Stomach (tissue), 9 donors: ENCODE results near the gene NTM. TPM values are rescaled to one million over a fixed set of nuclear protein-coding genes. Genes with fewer than 3 reads are reported as not detected.

ENCODE experiments used
- DNase-seq, 2 donors: peaks; one replicate each; pipeline versions ENCODE4 v3.0.0 to v3.0.0-alpha.2; 2013 to 2019
- H3K27ac ChIP-seq, 5 donors: fragments of 200-600 bp in 4 of 5; sonication (generic) in 4 of 5; one replicate each; pipeline ENCODE4 v1.5.1; 2013 to 2019; ENCODE audit warnings: mild to moderate bottlenecking in 1 of 5, moderate library complexity in 1 of 5
- H3K27me3 ChIP-seq, 3 donors: fragments of 200-600 bp; sonication (generic); one replicate each; pipeline ENCODE4 v1.5.1; 2017 to 2019; ENCODE audit warnings: mixed run types in 1 of 3
- H3K36me3 ChIP-seq, 4 donors: fragments of 200-600 bp; sonication (generic); 1 replicate in 3 of 4; 2 replicates in 1 of 4; pipeline ENCODE4 v1.5.1; 2016 to 2019
- H3K4me1 ChIP-seq, 4 donors: fragments of 200-600 bp; sonication (generic); one replicate each; pipeline ENCODE4 v1.5.1; 2016 to 2019
- H3K4me3 ChIP-seq, 4 donors: fragments of 200-600 bp; sonication (generic) in 3 of 4; one replicate each; pipeline ENCODE4 v1.5.1; 2016 to 2019; ENCODE audit warnings: mild to moderate bottlenecking in 1 of 4
- H3K9me3 ChIP-seq, 4 donors: fragments of 200-600 bp; sonication (generic); one replicate each; pipeline ENCODE4 v1.5.1; 2016 to 2019
- CTCF ChIP-seq, 7 experiments: fragments of 450-650 bp in 4 of 7; fragments of 200-600 bp in 3 of 7; sonication (generic) in 3 of 7; IDR thresholded peaks; one replicate each; pipeline ENCODE4 v1.5.1; 2016 to 2019; ENCODE audit warnings: antibody characterized with exemption in 7 of 7, control low read depth in 2 of 7, mild to moderate bottlenecking in 1 of 7
- EP300 ChIP-seq: sonication (generic); formaldehyde crosslinking; IDR thresholded peaks from one replicate; pipeline ENCODE4 v1.6.1; 2017; ENCODE audit warnings: antibody characterized with exemption
- POLR2A ChIP-seq, 4 donors: fragments of 450-650 bp; IDR thresholded peaks; one replicate each; pipeline ENCODE4 v1.6.1; 2016; ENCODE audit warnings: antibody characterized with exemption in 4 of 4, control low read depth in 2 of 4, mild to moderate bottlenecking in 1 of 4, moderate library complexity in 1 of 4
- POLR2AphosphoS5 ChIP-seq, 3 donors: sonication (generic); formaldehyde crosslinking; IDR thresholded peaks; one replicate each; pipeline ENCODE4 v1.6.1; 2016; ENCODE audit warnings: antibody characterized with exemption in 3 of 3
- WGBS, 5 donors: extraction: QIAGEN DNeasy Blood & Tissue Kit in 3 of 5; methylation state at CpG; one replicate each; pipeline versions ENCODE4 v1.1.5 to v1.1.7; 2013 to 2018; 5-methylcytosine and 5-hydroxymethylcytosine counted together
- intact Hi-C: fragments of 100-400 bp; cut with DNase I; formaldehyde crosslinking; loops from one replicate; pipeline ENCODE4 v1.15.1; 2023; ENCODE audit warnings: low total_unique reads
- polyA plus RNA-seq, 3 donors: library from polyadenylated mRNA; stranded (reverse); fragments of 200-250 nt; gene quantifications; one replicate each; pipeline ENCODE4 v1.2.3, GENCODE V29; 2013
- total RNA-seq, 5 donors: library from RNA; depleted of rRNA; stranded (reverse); fragments of >200 nt; gene quantifications; one replicate each; pipeline versions ENCODE4 v1.1.0 to v1.2.3, GENCODE V29; 2014 to 2016
- donor health status: healthy with polysubstance abuse.
- donor health status: Bipolar disorder and iron deficiency.
- donor health status: healthy.

NTM gene
- total and polyA plus RNA-seq, 8 donors, result 0.50 to 8.4 (median 1.3) TPM; not detected in 3

DNA sequence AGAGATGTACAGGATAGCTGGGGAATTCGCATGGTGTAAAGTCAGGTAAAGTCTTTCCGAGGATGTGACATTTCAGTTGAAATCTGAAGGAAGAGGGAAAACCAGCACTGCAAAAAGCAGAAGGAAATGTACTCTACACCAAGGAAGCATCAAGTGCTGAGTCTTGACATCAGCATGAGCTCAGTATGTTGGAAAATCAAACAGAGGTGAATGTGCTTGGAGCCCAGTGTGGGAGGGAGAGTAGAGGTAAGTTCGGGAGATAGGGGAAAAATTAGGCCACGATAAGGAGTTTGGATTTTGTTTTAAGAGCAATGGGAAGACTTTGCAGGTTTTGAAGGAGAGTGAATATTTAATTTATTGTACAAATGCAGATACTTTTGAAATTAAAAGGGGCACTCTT is 484.0 kb downstream of the NTM start:
- no peak overlapping the region for H3K4me3 ChIP-seq
- no peak overlapping the region for H3K27ac ChIP-seq
- DNase-seq, result no peak
- WGBS, 5 donors, result 73 to 83% (median 79%) methylated on average over 4 of the region's 4 CpGs
- no peaks in the 10 kb centered on the region for H3K4me1 ChIP-seq
- intact Hi-C loops, result no loop called here
- no peaks in the 10 kb centered on the region for H3K9me3 ChIP-seq
- no peaks in the 10 kb centered on the region for H3K36me3 ChIP-seq
- TF ChIP-seq EP300, result no peak
- TF ChIP-seq POLR2AphosphoS5 (IDR thresholded peaks at IDR 0.05), result no peak
- no peak for TF ChIP-seq CTCF (IDR thresholded peaks at IDR 0.05)
- no peak for TF ChIP-seq POLR2A (IDR thresholded peaks at IDR 0.05)
- peaks cover 0 to 20% (median 0%) of the 10 kb centered on the region in 3 donors for H3K27me3 ChIP-seq

DNA sequence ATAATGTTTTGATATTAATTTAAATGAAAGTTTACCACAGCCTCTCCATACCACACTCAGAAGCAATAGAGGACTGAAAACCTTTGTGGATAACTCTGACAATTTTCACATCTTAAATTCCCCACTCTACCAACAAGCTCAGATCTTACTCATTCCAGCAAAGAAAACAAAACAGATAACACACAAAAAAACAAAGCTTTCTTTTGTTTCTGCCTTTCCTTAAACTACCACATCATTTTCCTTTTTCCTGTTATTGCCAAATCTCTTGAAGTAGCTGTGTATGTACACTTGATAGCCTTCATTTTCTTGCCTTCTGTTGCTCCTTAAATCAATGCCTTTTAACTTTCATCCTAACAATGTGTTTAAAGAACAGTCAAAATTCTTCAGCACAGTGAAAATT is 484.9 kb downstream of the NTM start:
- TF ChIP-seq EP300 (no peak), POLR2A (IDR thresholded peaks at IDR 0.05) (no peak), POLR2AphosphoS5 (IDR thresholded peaks at IDR 0.05) (no peak), CTCF (IDR thresholded peaks at IDR 0.05) (no peak)
- Histone ChIP-seq H3K4me3 (no peak overlapping the region), H3K36me3 (no peaks in the 10 kb centered on the region), H3K9me3 (no peaks in the 10 kb centered on the region), H3K27ac (no peak overlapping the region), H3K4me1 (no peaks in the 10 kb centered on the region), H3K27me3 (peaks cover 0 to 18% (median 0%) of the 10 kb centered on the region in 3 donors)
- DNase-seq, result no peak
- intact Hi-C loops, result no loop called here

DNA sequence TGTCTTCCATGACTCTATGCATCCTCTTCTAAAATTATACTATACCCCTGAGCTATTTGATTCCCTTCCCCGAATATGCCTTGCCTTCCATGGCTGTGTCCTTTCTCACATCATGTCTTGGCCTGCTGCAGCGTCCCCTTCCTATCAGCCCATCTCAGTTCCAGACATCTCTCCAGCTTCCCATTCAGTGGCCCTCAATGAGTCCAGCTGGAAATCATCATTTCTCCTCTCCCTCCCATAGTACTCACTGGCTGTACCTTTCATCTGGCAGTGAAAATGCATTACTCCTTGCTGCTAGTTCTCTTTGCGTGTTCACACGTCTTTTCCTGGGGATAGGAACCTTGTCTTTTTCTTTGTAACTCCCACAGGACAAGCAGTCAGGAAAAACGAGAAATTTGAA is 486.8 kb downstream of the NTM start:
- WGBS, 5 donors, result 59 to 75% (median 68%) methylated on average over 5 of the region's 5 CpGs

DNA sequence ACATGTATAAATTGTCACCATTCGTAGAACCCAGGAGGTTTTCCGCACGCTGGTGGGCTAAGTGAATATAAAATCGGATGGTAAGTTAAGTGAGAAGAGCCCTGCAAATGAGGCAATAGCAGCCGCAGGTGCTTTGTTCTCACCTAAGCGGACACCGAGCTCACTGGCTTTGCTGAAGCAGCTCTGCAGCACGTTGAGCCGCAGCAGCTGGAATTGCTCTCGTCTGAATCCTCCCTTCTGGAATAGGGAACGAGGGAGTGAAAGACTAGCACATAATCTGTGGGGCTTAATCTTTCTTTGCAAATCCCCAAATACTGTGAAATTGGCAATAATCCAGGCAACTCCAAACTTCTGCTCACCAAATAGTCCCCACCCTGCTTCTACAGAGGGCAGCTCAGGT is 488.1 kb downstream of the NTM start:
- 47 to 64% (median 55%) methylated on average over 11 of the region's 11 CpGs for WGBS, 5 donors

More for the DNA sequence above, 486.8 kb downstream of the NTM start:
- no peak overlapping the region for H3K27ac ChIP-seq
- no peaks in the 10 kb centered on the region for H3K4me1 ChIP-seq
- no peak overlapping the region for H3K4me3 ChIP-seq
- DNase-seq, result no peak
- H3K36me3 ChIP-seq, result no peaks in the 10 kb centered on the region
- TF ChIP-seq POLR2AphosphoS5 (IDR thresholded peaks at IDR 0.05), result no peak
- TF ChIP-seq POLR2A (IDR thresholded peaks at IDR 0.05), result no peak
- no peak for TF ChIP-seq EP300
- TF ChIP-seq CTCF (IDR thresholded peaks at IDR 0.05), result no peak
- no peaks in the 10 kb centered on the region for H3K9me3 ChIP-seq
- H3K27me3 ChIP-seq, result peaks cover 0 to 8% (median 0%) of the 10 kb centered on the region in 3 donors
- intact Hi-C loops, result no loop called here

More for the DNA sequence above, 488.1 kb downstream of the NTM start:
- intact Hi-C loops, result no loop called here
- Histone ChIP-seq H3K4me1 (no peaks in the 10 kb centered on the region), H3K36me3 (no peaks in the 10 kb centered on the region), H3K27me3 (peaks cover 0 to 8% (median 0%) of the 10 kb centered on the region in 3 donors), H3K4me3 (no peak overlapping the region), H3K9me3 (no peaks in the 10 kb centered on the region), H3K27ac (no peak overlapping the region)
- peak in 1 of 2 donors; percentile 34 for DNase-seq
- TF ChIP-seq POLR2A (IDR thresholded peaks at IDR 0.05), result no peak
- TF ChIP-seq CTCF (IDR thresholded peaks at IDR 0.05), result no peak
- no peak for TF ChIP-seq POLR2AphosphoS5 (IDR thresholded peaks at IDR 0.05)
- TF ChIP-seq EP300, result no peak
